VCaP (cell line): ENCODE results near the gene GSTM3.
"Not testable (repeated sequence)": the region's sequence is repeated elsewhere in the genome, so short reads cannot be mapped to it uniquely, and the experiment has no call there.

Experiments used
- H3K27ac ChIP-seq: fragments of 450-650 bp; 2 replicates; pipeline ENCODE4 v1.5.1; 2017
- TF ChIP-seq, protein P1 (sequence below): fragments of 450-650 bp; conservative IDR thresholded peaks from 2 replicates; pipeline ENCODE4 v1.5.1; 2017; ENCODE audit warnings: mild to moderate bottlenecking, moderate library complexity

The GSTM3 gene

DNA sequence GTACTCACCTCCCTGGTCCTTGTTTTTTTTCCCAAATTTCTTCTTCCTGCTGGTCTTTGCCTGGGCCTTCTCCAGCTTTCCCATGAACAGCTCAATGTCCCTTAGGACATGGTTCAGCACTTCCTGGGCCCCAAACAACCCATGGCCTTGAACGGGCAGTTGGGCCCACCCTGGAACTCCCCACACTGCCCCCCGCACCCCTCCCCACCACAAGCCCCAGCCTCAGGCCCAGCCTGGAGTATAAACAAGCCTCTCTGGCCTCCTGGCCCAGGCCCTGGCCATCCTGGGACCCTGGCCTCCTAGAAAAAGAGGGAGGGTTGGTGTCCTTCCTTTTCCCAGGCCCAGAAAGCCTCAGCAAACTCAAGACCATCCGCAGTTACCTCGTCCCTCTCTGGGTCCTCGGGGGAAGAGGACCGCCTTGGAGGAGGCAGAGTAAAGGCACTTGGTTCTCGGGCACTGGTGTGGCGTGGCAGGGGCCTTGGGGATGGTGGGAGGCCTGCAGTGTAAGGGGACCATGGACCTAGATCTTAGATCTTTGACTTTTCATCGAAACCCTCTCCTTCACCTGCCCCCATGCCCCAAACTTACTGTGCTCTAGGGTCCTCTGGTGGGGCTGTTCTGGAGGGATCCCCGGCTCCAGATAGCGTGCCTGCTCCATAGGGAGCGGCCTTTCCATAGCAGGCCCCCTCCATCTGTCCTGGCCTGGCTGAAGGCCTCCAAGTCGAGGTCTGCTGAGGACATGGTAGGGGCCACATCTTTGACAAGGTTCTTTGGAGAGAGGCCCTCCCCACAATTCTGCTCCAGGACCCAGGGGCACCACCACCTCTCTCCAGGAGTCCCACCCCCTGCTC is 17.3 kb upstream of the GSTM3 start:
- H3K27ac ChIP-seq = no peak overlapping the region
- TF ChIP-seq, protein P1, sequence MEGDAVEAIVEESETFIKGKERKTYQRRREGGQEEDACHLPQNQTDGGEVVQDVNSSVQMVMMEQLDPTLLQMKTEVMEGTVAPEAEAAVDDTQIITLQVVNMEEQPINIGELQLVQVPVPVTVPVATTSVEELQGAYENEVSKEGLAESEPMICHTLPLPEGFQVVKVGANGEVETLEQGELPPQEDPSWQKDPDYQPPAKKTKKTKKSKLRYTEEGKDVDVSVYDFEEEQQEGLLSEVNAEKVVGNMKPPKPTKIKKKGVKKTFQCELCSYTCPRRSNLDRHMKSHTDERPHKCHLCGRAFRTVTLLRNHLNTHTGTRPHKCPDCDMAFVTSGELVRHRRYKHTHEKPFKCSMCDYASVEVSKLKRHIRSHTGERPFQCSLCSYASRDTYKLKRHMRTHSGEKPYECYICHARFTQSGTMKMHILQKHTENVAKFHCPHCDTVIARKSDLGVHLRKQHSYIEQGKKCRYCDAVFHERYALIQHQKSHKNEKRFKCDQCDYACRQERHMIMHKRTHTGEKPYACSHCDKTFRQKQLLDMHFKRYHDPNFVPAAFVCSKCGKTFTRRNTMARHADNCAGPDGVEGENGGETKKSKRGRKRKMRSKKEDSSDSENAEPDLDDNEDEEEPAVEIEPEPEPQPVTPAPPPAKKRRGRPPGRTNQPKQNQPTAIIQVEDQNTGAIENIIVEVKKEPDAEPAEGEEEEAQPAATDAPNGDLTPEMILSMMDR = no peak

DNA sequence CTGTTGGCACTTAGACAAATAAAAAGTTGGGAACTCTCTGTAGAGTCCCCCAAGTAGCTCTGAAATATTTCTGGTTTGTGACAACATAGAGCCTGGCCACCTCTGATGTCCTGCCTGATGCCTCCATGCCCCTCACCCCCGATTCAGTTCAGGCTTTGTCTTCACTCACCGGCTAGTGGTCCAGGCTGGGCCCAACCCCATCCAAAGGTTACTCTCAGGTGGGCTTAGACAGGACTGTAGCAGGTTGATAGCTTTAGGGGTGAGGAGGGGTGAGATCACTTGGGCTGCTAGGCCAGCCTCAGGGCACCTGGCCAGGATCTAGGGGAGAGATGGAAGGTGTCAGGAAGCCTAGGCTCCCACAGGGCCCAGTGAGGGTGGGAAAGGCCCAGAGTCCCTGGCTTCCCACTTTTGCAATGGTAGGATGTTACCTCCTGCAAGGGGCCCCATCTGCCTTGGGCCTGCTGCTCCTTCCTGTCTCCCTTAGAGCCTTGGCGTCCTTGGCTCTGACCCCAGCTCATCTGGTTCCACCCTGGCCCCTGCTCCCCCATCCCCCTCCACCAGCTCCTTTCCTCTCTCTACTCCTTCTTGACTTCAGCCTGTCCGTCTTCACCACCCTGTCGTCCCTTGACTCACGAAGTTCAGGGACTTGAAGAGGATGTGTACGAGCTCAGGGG is 16.1 kb upstream of the GSTM3 start:
- no peak overlapping the region for H3K27ac ChIP-seq
- TF ChIP-seq, protein P1 = no peak

DNA sequence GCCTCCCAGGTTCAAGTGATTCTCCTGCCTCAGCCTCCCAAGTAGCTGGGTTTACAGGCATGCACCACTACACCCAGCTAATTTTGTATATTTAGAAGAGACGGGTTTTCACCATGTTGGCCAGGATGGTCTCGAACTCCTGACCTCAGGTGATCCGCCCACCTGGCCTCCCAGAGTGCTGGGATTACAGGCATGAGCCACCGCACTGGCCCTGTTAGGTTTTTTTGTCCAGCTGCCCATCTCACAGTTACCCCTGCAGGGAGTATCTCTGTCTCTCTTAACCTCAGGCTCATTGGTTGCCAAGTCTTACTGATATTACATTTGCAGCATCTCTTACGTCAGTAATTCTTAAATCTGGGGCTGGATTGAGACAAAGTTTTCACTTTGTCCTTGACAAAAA is 15.5 kb upstream of the GSTM3 start:
- H3K27ac ChIP-seq = not testable (repeated sequence)

DNA sequence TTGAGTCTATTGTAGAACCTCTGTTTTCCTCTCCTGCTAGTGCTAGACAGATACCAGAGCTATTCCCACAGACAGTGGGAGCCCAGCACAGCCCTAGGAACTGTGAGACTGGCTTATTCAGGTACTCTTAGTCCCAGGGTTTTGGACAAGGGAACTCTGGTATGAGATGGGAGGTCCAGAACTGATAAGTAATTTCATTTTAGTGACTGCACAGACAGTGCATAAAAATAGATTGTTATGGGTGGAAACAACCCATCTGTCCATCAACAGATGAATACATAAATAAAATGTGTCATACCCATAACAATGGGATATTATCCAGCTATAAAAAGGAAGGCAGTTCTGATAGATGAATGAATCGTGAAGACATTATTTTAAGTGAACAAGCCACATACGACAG is 13.9 kb upstream of the GSTM3 start:
- TF ChIP-seq, protein P1 = no peak
- no peak overlapping the region for H3K27ac ChIP-seq

DNA sequence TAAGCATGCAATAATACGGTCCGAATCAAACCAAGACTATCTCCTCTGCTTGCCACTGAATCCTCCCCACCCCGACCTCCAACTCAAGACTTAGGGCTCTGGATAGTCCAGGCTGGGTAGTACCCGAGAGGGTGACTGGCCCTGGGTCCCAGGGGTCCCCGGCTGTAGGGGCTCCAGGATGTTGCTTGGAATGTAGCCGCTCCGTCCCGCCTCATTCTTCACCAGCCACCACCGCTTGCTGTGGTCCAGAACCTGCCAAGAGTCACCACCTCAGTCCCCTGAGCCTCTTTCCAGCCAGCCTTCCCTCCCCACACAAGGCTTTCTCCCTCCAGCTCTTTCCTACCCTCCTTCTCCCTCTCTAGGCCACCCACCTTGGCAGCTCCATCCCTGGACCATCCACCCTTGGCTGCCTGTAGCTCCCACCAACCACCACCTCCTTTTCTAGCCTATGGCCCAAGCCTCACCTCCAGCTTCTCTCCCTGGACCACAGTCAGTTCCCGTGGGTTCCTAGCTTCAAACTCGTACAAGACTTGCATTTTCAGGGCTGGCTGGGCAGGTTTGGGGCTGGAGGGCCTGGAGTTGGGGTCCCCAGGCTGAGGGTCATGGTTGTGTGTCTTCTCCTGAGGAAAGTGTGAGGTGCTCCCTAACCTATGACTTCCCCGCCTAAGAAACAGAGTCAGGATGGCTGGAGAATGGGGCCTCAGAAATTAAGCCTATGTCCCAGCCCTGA is 10.9 kb upstream of the GSTM3 start:
- H3K27ac ChIP-seq = no peak overlapping the region
- TF ChIP-seq, protein P1 = no peak

DNA sequence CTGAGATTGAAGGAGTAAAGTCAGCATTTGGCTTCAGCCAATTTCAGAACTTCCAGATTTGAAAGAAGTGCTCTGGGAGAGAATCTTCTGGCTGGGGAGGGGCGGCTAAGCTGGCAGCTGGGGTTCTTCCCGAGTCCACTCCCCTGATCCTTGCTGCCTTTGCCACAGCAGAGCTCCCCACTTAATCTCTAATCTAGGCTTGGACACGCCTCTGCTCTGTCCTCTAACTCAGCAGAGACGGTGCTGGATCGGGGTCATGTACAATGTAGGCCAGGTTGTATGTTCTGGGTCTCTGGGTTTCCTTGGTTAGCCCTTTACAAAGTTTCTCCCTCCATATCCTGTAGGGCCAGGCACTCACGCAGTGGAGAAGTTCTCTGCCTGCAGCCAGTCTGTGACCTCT is 10.1 kb upstream of the GSTM3 start:
- no peak overlapping the region for H3K27ac ChIP-seq
- TF ChIP-seq, protein P1 = no peak

DNA sequence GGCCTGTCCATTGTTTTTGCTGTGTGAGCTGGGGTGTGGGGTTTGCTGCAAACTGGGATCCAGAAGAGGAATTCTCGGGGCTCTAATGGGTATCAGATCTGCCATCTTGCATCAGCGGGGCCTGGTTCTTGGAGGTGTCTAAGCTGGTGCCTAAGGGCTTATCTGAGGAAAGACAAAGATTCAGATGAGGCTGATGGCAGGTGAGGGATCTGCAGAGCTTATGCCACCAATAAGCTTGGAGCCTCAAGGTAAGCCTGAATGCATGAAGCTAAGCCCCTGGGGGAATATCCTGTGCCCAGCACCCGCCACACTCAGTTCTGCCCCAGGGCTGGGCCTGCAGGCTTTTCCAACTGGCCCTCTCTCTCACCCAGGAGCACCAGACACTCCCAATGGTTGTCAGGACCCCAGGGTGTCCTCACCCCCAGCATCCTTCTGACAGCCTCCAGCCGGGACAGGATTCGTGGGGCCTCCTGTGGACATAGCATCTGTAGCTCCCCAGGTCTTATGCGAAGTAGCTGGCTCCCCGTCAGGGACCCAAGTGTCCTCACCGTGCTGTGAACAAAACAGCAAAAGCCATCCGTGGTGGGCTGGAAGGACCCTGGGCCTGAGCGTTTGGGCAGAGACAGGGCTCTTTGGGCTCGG is 9.5 kb upstream of the GSTM3 start:
- TF ChIP-seq, protein P1 = no peak

More for the DNA sequence above, 9.5 kb upstream of the GSTM3 start:
- H3K27ac ChIP-seq = no peak overlapping the region
